Neural cell (in vitro differentiated cells): ENCODE results near the gene TTYH1. TPM values are rescaled to one million over a fixed set of nuclear protein-coding genes. Genes with fewer than 3 reads are reported as not detected.

ENCODE experiments used
- H2AFZ ChIP-seq: fragments of 200-600, 300-800 bp; sonication (generic), shearing (Covaris generic); 2 replicates; pipeline ENCODE4 v1.6.0; 2014; ENCODE audit warnings: low read depth, mild to moderate bottlenecking, antibody characterized with exemption, low read length, moderate library complexity
- H3F3A ChIP-seq: fragments of 200-600 bp; shearing (Covaris generic); 2 replicates; pipeline ENCODE4 v1.6.1; 2016; ENCODE audit warnings: mild to moderate bottlenecking, moderate library complexity, mixed read lengths, antibody characterized with exemption, low read length; ENCODE audit not compliant: insufficient read depth, poor library complexity, severe bottlenecking
- H3K27ac ChIP-seq: fragments of 200-600, 300-800 bp; sonication (generic), shearing (Covaris generic); 2 replicates; pipeline ENCODE4 v1.5.1; 2014; ENCODE audit warnings: mild to moderate bottlenecking, low read length, moderate library complexity
- H3K27me3 ChIP-seq: fragments of 300-800, 200-600 bp; sonication (generic), shearing (Covaris generic); 2 replicates; pipeline ENCODE4 v1.6.0; 2014; ENCODE audit warnings: mild to moderate bottlenecking, low read depth, low read length, moderate library complexity; ENCODE audit not compliant: insufficient read depth
- H3K36me3 ChIP-seq: fragments of 300-800, 200-600 bp; sonication (generic), shearing (Covaris generic); 2 replicates; pipeline ENCODE4 v1.5.1; 2014; ENCODE audit warnings: mild to moderate bottlenecking, antibody characterized with exemption, low read length, moderate library complexity; ENCODE audit not compliant: insufficient read depth
- H3K4me2 ChIP-seq: fragments of 300-800, 200-600 bp; sonication (generic), shearing (Covaris generic); 2 replicates; pipeline ENCODE4 v1.6.0; 2014; ENCODE audit warnings: mild to moderate bottlenecking, low read length
- H3K4me3 ChIP-seq: fragments of 300-800, 200-600 bp; sonication (generic), shearing (Covaris generic); 2 replicates; pipeline ENCODE4 v1.5.1; 2014; ENCODE audit warnings: mild to moderate bottlenecking, low read length, moderate library complexity
- H3K79me2 ChIP-seq: fragments of 200-600 bp; shearing (Covaris generic); replicated peaks from 2 replicates; pipeline ENCODE4 v1.6.0; 2014; ENCODE audit warnings: mild to moderate bottlenecking, low read length, moderate library complexity; ENCODE audit not compliant: insufficient read depth
- H3K9ac ChIP-seq: fragments of 300-800, 200-600 bp; sonication (generic), shearing (Covaris generic); 2 replicates; pipeline ENCODE4 v1.6.1; 2016; ENCODE audit warnings: mild to moderate bottlenecking, low read length, mixed read lengths
- H3K9me2 ChIP-seq: fragments of 200-600 bp; shearing (Covaris generic); 2 replicates; pipeline ENCODE4 v1.6.1; 2016; ENCODE audit warnings: mild to moderate bottlenecking, low read length, mixed read lengths; ENCODE audit not compliant: insufficient read depth
- H3K9me3 ChIP-seq: fragments of 200-600, 300-800 bp; sonication (generic), shearing (Covaris generic); 2 replicates; pipeline ENCODE4 v1.6.1; 2016; ENCODE audit warnings: mild to moderate bottlenecking, mixed run types, low read length, moderate library complexity, mixed read lengths
- H4K20me1 ChIP-seq: fragments of 200-600 bp; shearing (Covaris generic); 2 replicates; pipeline ENCODE4 v1.6.1; 2016; ENCODE audit warnings: mild to moderate bottlenecking, mixed run types; ENCODE audit not compliant: insufficient read depth
- EP300 ChIP-seq: fragments of 450-650 bp; conservative IDR thresholded peaks from 2 replicates; pipeline ENCODE4 v1.6.1; 2014; ENCODE audit warnings: antibody characterized with exemption, mild to moderate bottlenecking, moderate library complexity; ENCODE audit not compliant: poor library complexity, severe bottlenecking
- EZH2 ChIP-seq: fragments of 200-600, 300-800 bp; shearing (Covaris generic), sonication (generic); IDR thresholded peaks from 2 replicates; pipeline ENCODE4 v1.6.1; 2014; ENCODE audit warnings: antibody characterized with exemption, low read length, borderline replicate concordance, mild to moderate bottlenecking; ENCODE audit not compliant: insufficient read depth, poor library complexity, severe bottlenecking
- MXI1 ChIP-seq: fragments of 450-650 bp; conservative IDR thresholded peaks from 2 replicates; pipeline ENCODE4 v1.6.1; 2014; ENCODE audit warnings: antibody characterized with exemption, mild to moderate bottlenecking; ENCODE audit not compliant: poor library complexity, severe bottlenecking
- POLR2AphosphoS5 ChIP-seq: IDR thresholded peaks from 2 replicates; pipeline ENCODE4 v1.6.1; 2012
- RAD21 ChIP-seq: fragments of 450-650 bp; conservative IDR thresholded peaks from 2 replicates; pipeline ENCODE4 v1.6.1; 2014; ENCODE audit warnings: antibody characterized with exemption, mild to moderate bottlenecking, moderate library complexity
- SMC3 ChIP-seq: fragments of 450-650 bp; conservative IDR thresholded peaks from 2 replicates; pipeline ENCODE4 v1.6.1; 2014; ENCODE audit warnings: antibody characterized with exemption, mild to moderate bottlenecking, moderate library complexity; ENCODE audit not compliant: poor library complexity
- TAF1 ChIP-seq: IDR thresholded peaks from 2 replicates; pipeline ENCODE4 v1.6.1; 2012; ENCODE audit warnings: low read depth
- polyA plus RNA-seq: library from polyadenylated mRNA; depleted of rRNA; stranded (reverse); fragments of >200 nt; gene quantifications from 2 replicates; pipeline ENCODE4 v1.2.3, GENCODE V29; 2014
- TF ChIP-seq, protein P1 (sequence below): fragments of 450-650 bp; IDR thresholded peaks from 2 replicates; pipeline ENCODE4 v1.5.1; 2014; ENCODE audit warnings: antibody characterized with exemption, mild to moderate bottlenecking, moderate library complexity; ENCODE audit not compliant: poor library complexity, severe bottlenecking
- TF ChIP-seq, protein P2 (sequence below): IDR thresholded peaks from 2 replicates; pipeline ENCODE4 v1.6.1; 2012; ENCODE audit warnings: borderline replicate concordance

Gene TTYH1
- polyA plus RNA-seq, 1 donor from 2014 or later, result 36.1 TPM

DNA sequence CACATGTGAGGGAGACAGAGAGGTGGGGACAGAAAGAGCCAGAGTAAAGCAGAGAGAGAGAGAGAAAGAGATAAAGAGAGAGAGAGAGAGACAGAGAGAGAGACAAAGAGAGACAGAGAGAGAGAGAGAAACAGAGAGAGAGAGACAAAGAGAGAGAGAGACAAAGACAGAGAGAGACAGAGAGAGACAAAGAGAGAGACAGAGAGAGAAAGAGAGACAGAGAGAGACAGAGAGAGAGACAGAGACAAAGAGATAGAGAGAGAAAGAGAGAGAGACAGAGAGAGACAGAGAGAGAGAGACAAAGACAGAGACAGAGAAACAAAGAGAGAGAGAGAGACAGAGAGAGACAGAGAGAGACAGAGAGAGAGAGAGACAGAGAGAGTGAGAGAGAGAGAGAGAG is 4.2 kb upstream of the TTYH1 start:
- H2AFZ ChIP-seq, result no peak overlapping the region
- H3K4me2 ChIP-seq, result no peak overlapping the region
- no peaks in the 10 kb centered on the region for H3K9me3 ChIP-seq
- no peak overlapping the region for H3K9ac ChIP-seq
- H3K79me2 ChIP-seq, result peaks cover 15% of the 10 kb centered on the region
- H3K27me3 ChIP-seq, result no peaks in the 10 kb centered on the region
- no peaks in the 10 kb centered on the region for H3F3A ChIP-seq
- H3K27ac ChIP-seq, result no peak overlapping the region
- H3K4me3 ChIP-seq, result no peak overlapping the region
- H3K9me2 ChIP-seq, result no peaks in the 10 kb centered on the region
- no peak for TF ChIP-seq TAF1
- TF ChIP-seq, protein P1, sequence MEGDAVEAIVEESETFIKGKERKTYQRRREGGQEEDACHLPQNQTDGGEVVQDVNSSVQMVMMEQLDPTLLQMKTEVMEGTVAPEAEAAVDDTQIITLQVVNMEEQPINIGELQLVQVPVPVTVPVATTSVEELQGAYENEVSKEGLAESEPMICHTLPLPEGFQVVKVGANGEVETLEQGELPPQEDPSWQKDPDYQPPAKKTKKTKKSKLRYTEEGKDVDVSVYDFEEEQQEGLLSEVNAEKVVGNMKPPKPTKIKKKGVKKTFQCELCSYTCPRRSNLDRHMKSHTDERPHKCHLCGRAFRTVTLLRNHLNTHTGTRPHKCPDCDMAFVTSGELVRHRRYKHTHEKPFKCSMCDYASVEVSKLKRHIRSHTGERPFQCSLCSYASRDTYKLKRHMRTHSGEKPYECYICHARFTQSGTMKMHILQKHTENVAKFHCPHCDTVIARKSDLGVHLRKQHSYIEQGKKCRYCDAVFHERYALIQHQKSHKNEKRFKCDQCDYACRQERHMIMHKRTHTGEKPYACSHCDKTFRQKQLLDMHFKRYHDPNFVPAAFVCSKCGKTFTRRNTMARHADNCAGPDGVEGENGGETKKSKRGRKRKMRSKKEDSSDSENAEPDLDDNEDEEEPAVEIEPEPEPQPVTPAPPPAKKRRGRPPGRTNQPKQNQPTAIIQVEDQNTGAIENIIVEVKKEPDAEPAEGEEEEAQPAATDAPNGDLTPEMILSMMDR, result no peak
- no peak for TF ChIP-seq EZH2
- TF ChIP-seq SMC3, result no peak
- TF ChIP-seq POLR2AphosphoS5, result no peak
- no peak for TF ChIP-seq RAD21
- TF ChIP-seq EP300, result no peak
- no peak for TF ChIP-seq MXI1
- TF ChIP-seq, protein P2, sequence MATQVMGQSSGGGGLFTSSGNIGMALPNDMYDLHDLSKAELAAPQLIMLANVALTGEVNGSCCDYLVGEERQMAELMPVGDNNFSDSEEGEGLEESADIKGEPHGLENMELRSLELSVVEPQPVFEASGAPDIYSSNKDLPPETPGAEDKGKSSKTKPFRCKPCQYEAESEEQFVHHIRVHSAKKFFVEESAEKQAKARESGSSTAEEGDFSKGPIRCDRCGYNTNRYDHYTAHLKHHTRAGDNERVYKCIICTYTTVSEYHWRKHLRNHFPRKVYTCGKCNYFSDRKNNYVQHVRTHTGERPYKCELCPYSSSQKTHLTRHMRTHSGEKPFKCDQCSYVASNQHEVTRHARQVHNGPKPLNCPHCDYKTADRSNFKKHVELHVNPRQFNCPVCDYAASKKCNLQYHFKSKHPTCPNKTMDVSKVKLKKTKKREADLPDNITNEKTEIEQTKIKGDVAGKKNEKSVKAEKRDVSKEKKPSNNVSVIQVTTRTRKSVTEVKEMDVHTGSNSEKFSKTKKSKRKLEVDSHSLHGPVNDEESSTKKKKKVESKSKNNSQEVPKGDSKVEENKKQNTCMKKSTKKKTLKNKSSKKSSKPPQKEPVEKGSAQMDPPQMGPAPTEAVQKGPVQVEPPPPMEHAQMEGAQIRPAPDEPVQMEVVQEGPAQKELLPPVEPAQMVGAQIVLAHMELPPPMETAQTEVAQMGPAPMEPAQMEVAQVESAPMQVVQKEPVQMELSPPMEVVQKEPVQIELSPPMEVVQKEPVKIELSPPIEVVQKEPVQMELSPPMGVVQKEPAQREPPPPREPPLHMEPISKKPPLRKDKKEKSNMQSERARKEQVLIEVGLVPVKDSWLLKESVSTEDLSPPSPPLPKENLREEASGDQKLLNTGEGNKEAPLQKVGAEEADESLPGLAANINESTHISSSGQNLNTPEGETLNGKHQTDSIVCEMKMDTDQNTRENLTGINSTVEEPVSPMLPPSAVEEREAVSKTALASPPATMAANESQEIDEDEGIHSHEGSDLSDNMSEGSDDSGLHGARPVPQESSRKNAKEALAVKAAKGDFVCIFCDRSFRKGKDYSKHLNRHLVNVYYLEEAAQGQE, result no peak
- H4K20me1 ChIP-seq, result no peaks in the 10 kb centered on the region
- H3K36me3 ChIP-seq, result no peaks in the 10 kb centered on the region

DNA sequence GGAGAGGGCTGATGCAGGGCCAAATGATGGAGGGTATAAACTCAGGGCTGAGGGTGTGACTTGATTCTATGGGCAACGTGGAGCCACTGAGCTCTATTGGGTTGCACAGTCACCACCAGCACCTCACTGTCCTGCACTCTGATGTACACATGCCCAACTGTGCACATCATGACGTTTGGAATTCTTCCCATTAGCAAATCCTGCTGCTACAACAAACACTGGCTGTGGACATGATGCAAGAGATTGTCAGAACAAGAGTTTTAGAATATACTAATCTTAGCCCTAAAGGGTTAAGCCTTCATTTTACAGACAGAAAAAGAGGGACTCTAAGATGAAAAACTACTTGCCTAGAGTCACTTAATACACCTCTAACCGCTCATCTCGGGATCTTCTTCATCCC is 2.4 kb upstream of the TTYH1 start:
- Histone ChIP-seq H3K9ac (no peak overlapping the region), H3K4me2 (no peak overlapping the region), H3K36me3 (no peaks in the 10 kb centered on the region), H3K9me2 (no peaks in the 10 kb centered on the region), H2AFZ (no peak overlapping the region), H3K27ac (no peak overlapping the region), H3F3A (no peaks in the 10 kb centered on the region), H3K4me3 (no peak overlapping the region), H3K79me2 (peaks cover 27% of the 10 kb centered on the region), H4K20me1 (no peaks in the 10 kb centered on the region), H3K9me3 (no peaks in the 10 kb centered on the region), H3K27me3 (no peaks in the 10 kb centered on the region)
- no peak for TF ChIP-seq TAF1
- no peak for TF ChIP-seq EP300
- TF ChIP-seq, protein P2, result no peak
- TF ChIP-seq RAD21, result no peak
